CD4-positive, alpha-beta T cell treated with Interleukin-15 for 1 hour (primary cell): ENCODE measurements around the gene REC114.

Experiments
- DNase-seq: peaks from one replicate; pipeline ENCODE4 v3.0.0-alpha.2; 2020

Gene REC114

GRCh38 chr15:73583544-73583943 is 140.6 kb downstream of the REC114 start:
- no peak for DNase-seq

GRCh38 chr15:73584699-73585420 is 141.9 kb downstream of the REC114 start:
- no peak for DNase-seq

GRCh38 chr15:73585871-73586654 is 143.1 kb downstream of the REC114 start:
- DNase-seq = no peak

- no peak for DNase-seq
Measured at GRCh38 chr15:73589766-73590165, 146.8 kb downstream of the REC114 start.

GRCh38 chr15:73590263-73590662 is 147.3 kb downstream of the REC114 start:
- no peak for DNase-seq

- DNase-seq = no peak
Measured at GRCh38 chr15:73593304-73594074, 150.5 kb downstream of the REC114 start.

- no peak for DNase-seq
Measured at GRCh38 chr15:73594109-73594508, 151.1 kb downstream of the REC114 start.

GRCh38 chr15:73596174-73596573 is 153.2 kb downstream of the REC114 start:
- DNase-seq = no peak

- DNase-seq = no peak
Measured at GRCh38 chr15:73597036-73597638, 154.2 kb downstream of the REC114 start.

GRCh38 chr15:73598530-73599160 is 155.7 kb downstream of the REC114 start:
- no peak for DNase-seq

GRCh38 chr15:73599934-73600333 is 157.0 kb downstream of the REC114 start:
- no peak for DNase-seq

GRCh38 chr15:73600413-73601335 is 157.7 kb downstream of the REC114 start:
- no peak for DNase-seq

- no peak for DNase-seq
Measured at GRCh38 chr15:73601451-73602445, 158.8 kb downstream of the REC114 start.

GRCh38 chr15:73602446-73602843 is 159.5 kb downstream of the REC114 start:
- no peak for DNase-seq

GRCh38 chr15:73602992-73603391 is 160.0 kb downstream of the REC114 start:
- no peak for DNase-seq

- no peak for DNase-seq
Measured at GRCh38 chr15:73604477-73604876, 161.5 kb downstream of the REC114 start.

- no peak for DNase-seq
Measured at GRCh38 chr15:73605759-73606436, 162.9 kb downstream of the REC114 start.

GRCh38 chr15:73607405-73607804 is 164.4 kb downstream of the REC114 start:
- no peak for DNase-seq

GRCh38 chr15:73607843-73608242 is 164.9 kb downstream of the REC114 start:
- DNase-seq = no peak

- no peak for DNase-seq
Measured at GRCh38 chr15:73608475-73608874, 165.5 kb downstream of the REC114 start.
